Heart left ventricle (tissue), 13 donors: ENCODE results near the gene GTPBP6.

Source experiments
- POLR2A ChIP-seq, 2 donors: fragments of 450-650 bp; IDR thresholded peaks; one replicate each; pipeline ENCODE4 v1.6.1; 2017; ENCODE audit warnings: antibody characterized with exemption in 2 of 2, mild to moderate bottlenecking in 2 of 2, moderate library complexity in 2 of 2
- TF ChIP-seq, protein P1 (sequence below), 12 donors: fragments of 200-600 bp; sonication (generic) in 4 of 12; IDR thresholded peaks; one replicate each; pipeline versions ENCODE4 v1.5.0 to v1.8.0; 2018 to 2022; ENCODE audit warnings: antibody characterized with exemption in 12 of 12, mild to moderate bottlenecking in 5 of 12
- donor health status: ischemic (EF 13 %, LVEDD 7.1; RV severe dilation, severe dysfunction).
- donor health status: DM: no; HTN: yes; CAD: no.
- donor health status: DM: no; HTN: no; CAD: no.
- donor health status: ischemic (EF 25% LVEDD 6.9; RV normal size, moderate dysfunction).
- donor health status: ischemic (EF 25% LVEDD 5.7; RV mildly dilated, moderate dysfunction).
- donor health status: ischemic (EF 35%, LVEDD 5.7; RV mildly dilated, moderate dysfunction).
- donor health status: nonischemic (EF 11% LVEDD 7.7; RV severe dilation, severe dysfunction).
- donor health status: DM: yes; HTN: yes; CAD: no.
- donor health status: PGD.
- donor health status: ischemic (EF 29% LVEDD 5.4; RV normal size, mild dysfunction).
- donor health status: nonischemic (EF 23%, LVEDD 6.1; RV moderate dilation, normal function).

DNA sequence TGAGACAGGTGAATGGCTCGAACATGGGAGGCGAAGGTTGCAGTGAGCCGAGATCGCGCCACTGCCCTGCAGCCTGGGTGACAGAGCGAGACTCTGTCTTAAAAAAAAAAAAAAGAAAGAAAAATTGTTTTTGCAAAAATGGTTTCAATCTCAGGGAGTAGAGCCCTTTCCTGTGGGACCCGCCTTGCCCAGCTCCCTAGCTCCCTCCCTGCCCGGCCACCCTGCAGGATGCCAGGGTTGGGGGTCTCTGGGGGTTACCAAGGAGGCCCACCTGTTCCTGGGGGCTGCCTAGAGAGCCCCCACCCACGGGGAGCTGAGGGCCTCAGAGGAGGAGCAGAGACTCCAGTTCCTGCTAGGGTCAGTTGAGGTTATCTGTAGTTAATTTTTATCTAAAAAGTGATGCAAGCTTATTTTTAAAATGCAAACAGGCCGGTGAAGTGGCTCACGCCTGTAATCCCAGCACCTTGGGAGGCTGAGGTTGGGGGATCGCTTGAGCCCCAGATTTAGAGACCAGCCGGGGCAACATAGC is 56.2 kb downstream of the GTPBP6 start:
- no peak for TF ChIP-seq POLR2A (IDR thresholded peaks at IDR 0.05)
- TF ChIP-seq, protein P1, sequence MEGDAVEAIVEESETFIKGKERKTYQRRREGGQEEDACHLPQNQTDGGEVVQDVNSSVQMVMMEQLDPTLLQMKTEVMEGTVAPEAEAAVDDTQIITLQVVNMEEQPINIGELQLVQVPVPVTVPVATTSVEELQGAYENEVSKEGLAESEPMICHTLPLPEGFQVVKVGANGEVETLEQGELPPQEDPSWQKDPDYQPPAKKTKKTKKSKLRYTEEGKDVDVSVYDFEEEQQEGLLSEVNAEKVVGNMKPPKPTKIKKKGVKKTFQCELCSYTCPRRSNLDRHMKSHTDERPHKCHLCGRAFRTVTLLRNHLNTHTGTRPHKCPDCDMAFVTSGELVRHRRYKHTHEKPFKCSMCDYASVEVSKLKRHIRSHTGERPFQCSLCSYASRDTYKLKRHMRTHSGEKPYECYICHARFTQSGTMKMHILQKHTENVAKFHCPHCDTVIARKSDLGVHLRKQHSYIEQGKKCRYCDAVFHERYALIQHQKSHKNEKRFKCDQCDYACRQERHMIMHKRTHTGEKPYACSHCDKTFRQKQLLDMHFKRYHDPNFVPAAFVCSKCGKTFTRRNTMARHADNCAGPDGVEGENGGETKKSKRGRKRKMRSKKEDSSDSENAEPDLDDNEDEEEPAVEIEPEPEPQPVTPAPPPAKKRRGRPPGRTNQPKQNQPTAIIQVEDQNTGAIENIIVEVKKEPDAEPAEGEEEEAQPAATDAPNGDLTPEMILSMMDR (IDR thresholded peaks at IDR 0.05) = no peak
